H1 (cell line): ENCODE measurements around the gene MEN1. TPM values are rescaled to one million over a fixed set of nuclear protein-coding genes. Genes with fewer than 3 reads are reported as not detected.

Experiments used
- CTCF ChIA-PET: fragments of 300-600 bp; sonication (Branson Sonifier 250); formaldehyde crosslinking; loops from one replicate; lab custom pipeline; 2021; ENCODE audit not compliant: partially characterized antibody; lab: Charles Lee
- POLR2A ChIA-PET: fragments of 300-600 bp; sonication (Branson Sonifier 250); formaldehyde crosslinking; loops from one replicate; lab custom pipeline; 2021; ENCODE audit warnings: inconsistent platforms; ENCODE audit not compliant: partially characterized antibody; lab: Charles Lee
- DNase-seq, 2 experiments: peaks; one replicate each; pipeline versions ENCODE4 v3.0.0 to v3.0.0-alpha.2; 2010 to 2022; ENCODE audit warnings: low spot score in 2 of 2, low read depth in 1 of 2, mixed read lengths in 1 of 2
- FAIRE-seq: peaks from 2 replicates; lab custom pipeline; 2011; peaks lifted over from hg19 to GRCh38; lab: Jason Lieb, UNC
- H2AFZ ChIP-seq: 2 replicates; pipeline ENCODE4 v1.8.1; 2012; ENCODE audit warnings: low read length, inconsistent platforms
- H2AK5ac ChIP-seq: 2 replicates; pipeline ENCODE4 v1.6.1; 2013; ENCODE audit warnings: low read depth, low read length
- H2BK120ac ChIP-seq: replicated peaks from 2 replicates; pipeline ENCODE3; 2013; ENCODE audit warnings: low read depth, low read length, inconsistent platforms
- H2BK12ac ChIP-seq: 2 replicates; pipeline ENCODE4 v1.6.1; 2013; ENCODE audit warnings: low read depth, low read length
- H2BK15ac ChIP-seq: 2 replicates; pipeline ENCODE4 v1.6.1; 2013; ENCODE audit warnings: low read length
- H2BK20ac ChIP-seq: 2 replicates; pipeline ENCODE4 v1.6.1; 2013; ENCODE audit warnings: low read length
- H2BK5ac ChIP-seq: 2 replicates; pipeline ENCODE4 v1.6.1; 2013; ENCODE audit warnings: low read depth, low read length
- H3K14ac ChIP-seq: 2 replicates; pipeline ENCODE4 v1.6.1; 2013; ENCODE audit warnings: inconsistent platforms; ENCODE audit not compliant: insufficient read length
- H3K18ac ChIP-seq: 2 replicates; pipeline ENCODE4 v1.6.1; 2013; ENCODE audit warnings: low read length; ENCODE audit errors: extremely low read depth
- H3K23ac ChIP-seq: 2 replicates; pipeline ENCODE4 v1.6.1; 2013; ENCODE audit warnings: inconsistent platforms; ENCODE audit not compliant: insufficient read length
- H3K23me2 ChIP-seq: 2 replicates; pipeline ENCODE4 v1.6.1; 2013; ENCODE audit warnings: low read depth, low read length
- H3K27ac ChIP-seq: 2 replicates; pipeline ENCODE4 v1.6.1; 2011; ENCODE audit warnings: low read depth, low read length, inconsistent platforms
- H3K27me3 ChIP-seq, 4 experiments: replicated peaks in 1 of 4; 1 replicate in 1 of 4; 2 replicates in 3 of 4; pipeline versions ENCODE4 v1.6.1 to v1.8.1; 2011 to 2013; ENCODE audit warnings: low read length in 3 of 4, mild to moderate bottlenecking in 3 of 4, inconsistent platforms in 2 of 4, mixed read lengths in 2 of 4, moderate library complexity in 1 of 4; ENCODE audit not compliant: control insufficient read depth in 3 of 4, insufficient read depth in 3 of 4; ENCODE audit errors: extremely low read depth in 1 of 4
- H3K36me3 ChIP-seq, 4 experiments: 2 replicates each; pipeline versions ENCODE4 v1.6.1 to v1.8.1; 2011 to 2013; ENCODE audit warnings: mild to moderate bottlenecking in 4 of 4, low read length in 3 of 4, moderate library complexity in 2 of 4, control low read depth in 1 of 4, inconsistent platforms in 1 of 4; ENCODE audit not compliant: insufficient read depth in 4 of 4, control insufficient read depth in 2 of 4
- H3K4ac ChIP-seq: replicated peaks from 2 replicates; pipeline ENCODE3; 2013; ENCODE audit warnings: low read length, low read depth, mixed read lengths, inconsistent platforms; ENCODE audit not compliant: insufficient read length
- H3K4me1 ChIP-seq, 4 experiments: replicated peaks in 1 of 4; 1 replicate in 1 of 4; 2 replicates in 3 of 4; pipeline versions ENCODE4 v1.6.1 to v1.8.1; 2011 to 2013; ENCODE audit warnings: low read length in 3 of 4, inconsistent platforms in 2 of 4, mixed read lengths in 1 of 4; ENCODE audit not compliant: insufficient read depth in 4 of 4, control insufficient read depth in 3 of 4
- H3K4me2 ChIP-seq, 2 experiments: 2 replicates each; pipeline versions ENCODE4 v1.6.1 to v1.8.1; 2011 to 2013; ENCODE audit warnings: low read depth in 2 of 2, low read length in 2 of 2, control low read depth in 1 of 2, inconsistent platforms in 1 of 2, mild to moderate bottlenecking in 1 of 2; ENCODE audit not compliant: insufficient read depth in 1 of 2
- H3K4me3 ChIP-seq, 4 experiments: fragments of 200-600, 300-600 bp in 1 of 4; sonication (generic), shearing (Covaris generic), sonication (Bioruptor Twin) in 1 of 4; 2 replicates each; pipeline versions ENCODE4 v1.5.1 to v1.8.1; 2011 to 2016; ENCODE audit warnings: low read length in 4 of 4, low read depth in 3 of 4, control low read depth in 2 of 4, inconsistent platforms in 2 of 4, mild to moderate bottlenecking in 2 of 4, mixed read lengths in 1 of 4, moderate library complexity in 1 of 4; ENCODE audit not compliant: insufficient read depth in 2 of 4; ENCODE audit errors: extremely low read depth in 1 of 4
- H3K56ac ChIP-seq: replicated peaks from 2 replicates; pipeline ENCODE3; 2013; ENCODE audit warnings: low read depth, mild to moderate bottlenecking, mixed read lengths, low read length, inconsistent platforms; ENCODE audit not compliant: insufficient read length
- H3K79me1 ChIP-seq: 2 replicates; pipeline ENCODE4 v1.6.1; 2013; ENCODE audit warnings: low read depth, low read length, control low read depth
- H3K79me2 ChIP-seq, 2 experiments: 2 replicates each; pipeline versions ENCODE4 v1.6.1 to v1.8.1; 2012 to 2013; ENCODE audit warnings: low read length in 2 of 2, mild to moderate bottlenecking in 2 of 2, inconsistent platforms in 1 of 2; ENCODE audit not compliant: insufficient read depth in 2 of 2, control insufficient read depth in 1 of 2
- H3K9ac ChIP-seq, 4 experiments: replicated peaks in 1 of 4; 1 replicate in 1 of 4; 2 replicates in 3 of 4; pipeline versions ENCODE4 v1.6.1 to v1.8.1; 2011 to 2013; ENCODE audit warnings: low read depth in 3 of 4, low read length in 3 of 4, control low read depth in 2 of 4, mild to moderate bottlenecking in 2 of 4, moderate library complexity in 2 of 4, inconsistent platforms in 1 of 4; ENCODE audit errors: extremely low read depth in 1 of 4
- H3K9me3 ChIP-seq, 2 experiments: 2 replicates each; pipeline versions ENCODE4 v1.6.1 to v1.8.1; 2012 to 2013; ENCODE audit warnings: mild to moderate bottlenecking in 2 of 2, moderate library complexity in 2 of 2, control low read depth in 1 of 2, inconsistent platforms in 1 of 2, low read depth in 1 of 2, low read length in 1 of 2, mixed read lengths in 1 of 2; ENCODE audit not compliant: insufficient read depth in 2 of 2
- H4K20me1 ChIP-seq, 2 experiments: replicated peaks in 1 of 2; 2 replicates each; pipeline versions ENCODE3 to v1.8.1; 2011 to 2013; ENCODE audit warnings: inconsistent platforms in 2 of 2, low read length in 2 of 2, mild to moderate bottlenecking in 1 of 2; ENCODE audit not compliant: insufficient read depth in 2 of 2, control insufficient read depth in 1 of 2
- H4K5ac ChIP-seq: 2 replicates; pipeline ENCODE4 v1.6.1; 2013; ENCODE audit warnings: low read length, low read depth, mixed read lengths, inconsistent platforms; ENCODE audit not compliant: insufficient read length
- H4K8ac ChIP-seq: 2 replicates; pipeline ENCODE4 v1.8.0; 2013; ENCODE audit warnings: mild to moderate bottlenecking, moderate library complexity, low read length, inconsistent platforms; ENCODE audit not compliant: insufficient read depth; ENCODE audit errors: extremely low read depth
- H4K91ac ChIP-seq: replicated peaks from 2 replicates; pipeline ENCODE3; 2013; ENCODE audit warnings: low read length, mixed read lengths, inconsistent platforms; ENCODE audit not compliant: insufficient read length
- FOSL1 ChIP-seq: IDR thresholded peaks from 2 replicates; pipeline ENCODE4 v1.6.1; 2011; ENCODE audit warnings: mild to moderate bottlenecking, low read depth, low read length, moderate library complexity; ENCODE audit not compliant: insufficient read depth
- GABPA ChIP-seq: IDR thresholded peaks from 2 replicates; pipeline ENCODE4 v1.6.1; 2011; ENCODE audit warnings: mild to moderate bottlenecking, low read length, moderate library complexity, borderline replicate concordance; ENCODE audit not compliant: insufficient read depth
- JUND ChIP-seq: IDR thresholded peaks from 2 replicates; pipeline ENCODE4 v1.6.1; 2011; ENCODE audit warnings: mild to moderate bottlenecking, improper control_type of control experiment, low read length
- NANOG ChIP-seq: IDR thresholded peaks from 2 replicates; pipeline ENCODE4 v1.6.1; 2011; ENCODE audit warnings: low read length, low read depth, mild to moderate bottlenecking, inconsistent platforms; ENCODE audit not compliant: insufficient read depth, poor library complexity, severe bottlenecking
- POLR2A ChIP-seq, 2 experiments: IDR thresholded peaks; 1 replicate in 1 of 2; 2 replicates in 1 of 2; pipeline ENCODE4 v1.6.1; 2011; ENCODE audit warnings: low read depth in 2 of 2, low read length in 2 of 2, mild to moderate bottlenecking in 2 of 2; ENCODE audit errors: control extremely low read depth in 1 of 2
- SP4 ChIP-seq: IDR thresholded peaks from 2 replicates; pipeline ENCODE4 v1.6.1; 2012; ENCODE audit warnings: low read length, inconsistent platforms
- TBP ChIP-seq: IDR thresholded peaks from 2 replicates; pipeline ENCODE4 v1.6.1; 2011; ENCODE audit warnings: low read depth, low read length, improper control_type of control experiment
- WGBS, 2 experiments: shearing (Covaris generic) in 1 of 2; methylation state at CpG; one replicate each; pipeline versions ENCODE4 v1.1.6 to v1.1.7; 2013 to 2015; ENCODE audit warnings: low lambda C conversion rate in 2 of 2, mixed read lengths in 2 of 2, inconsistent platforms in 1 of 2, low coverage in 1 of 2, missing lambda C conversion rate in 1 of 2; ENCODE audit not compliant: insufficient replicate concordance in 2 of 2, insufficient coverage in 1 of 2, insufficient read length in 1 of 2; ENCODE audit errors: extremely low coverage in 1 of 2, missing lambda C conversion rate in 1 of 2; 5-methylcytosine and 5-hydroxymethylcytosine counted together
- polyA plus RNA-seq, 7 experiments: library from polyadenylated mRNA; depleted of rRNA in 3 of 7; stranded (reverse) in 5 of 7; unstranded in 2 of 7; fragments of >200 nt in 5 of 7; fragments of 200-250 nt in 2 of 7; gene quantifications; 1 replicate in 5 of 7; 2 replicates in 1 of 7; 4 replicates in 1 of 7; pipeline versions ENCODE4 v1.2.1 to v1.2.3, GENCODE V29; 2011 to 2013; ENCODE audit warnings: missing spikeins in 2 of 7, mixed read lengths in 2 of 7
- total RNA-seq: library from RNA; stranded (reverse); fragmentation: NEBNext Ultra II Directional; extraction: Animal tissue kit (Norgen Biotek cat#: 25700); gene quantifications from 2 replicates; pipeline ENCODE4 v1.2.1, GENCODE V29; 2021

The MEN1 gene
- total and polyA plus RNA-seq, 2 of the 8 experiments (the other 6 are each of a cell fraction or from before 2014, with no cell fraction given): 47.2 to 56.3 TPM

DNA sequence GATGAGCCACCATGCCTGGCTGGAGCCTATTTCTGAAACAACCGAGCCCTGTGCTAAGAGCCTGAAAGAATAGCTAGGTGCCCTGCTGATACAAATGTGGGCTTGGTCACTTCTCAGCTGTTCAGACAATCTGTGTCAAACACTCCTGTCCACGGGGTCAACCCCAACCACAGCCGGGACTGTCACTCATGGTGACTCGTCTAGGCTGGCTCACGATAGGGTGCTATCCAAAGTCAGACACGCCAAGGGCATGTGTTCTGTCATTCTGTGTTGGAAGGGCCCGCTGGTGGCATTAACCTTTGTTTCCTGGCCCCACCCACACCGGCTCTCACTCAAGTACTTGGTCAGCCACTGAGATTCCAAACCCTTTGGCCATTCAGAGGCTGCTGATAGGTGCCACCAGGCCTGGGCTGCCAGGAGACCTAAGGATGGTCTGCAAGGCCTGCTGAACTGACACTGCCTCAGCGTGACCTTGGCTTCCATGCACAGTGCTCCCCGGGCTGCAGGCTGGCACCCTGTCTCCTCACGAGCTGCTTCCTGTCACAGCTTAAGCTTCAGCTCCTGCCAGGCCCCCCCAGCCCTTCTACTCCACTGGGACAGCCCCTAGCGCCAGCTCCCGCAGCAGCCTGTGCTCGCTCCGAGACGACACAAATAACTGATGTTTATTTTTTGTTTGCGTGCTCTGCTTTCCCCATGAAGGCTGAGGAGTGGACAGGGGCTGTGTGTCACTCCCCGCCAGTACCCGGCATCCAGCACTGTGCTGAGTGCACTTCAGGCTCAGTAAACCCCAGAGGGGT lies 48.3 kb upstream of the MEN1 start:
- Histone ChIP-seq H3K23ac (no peak overlapping the region), H3K56ac (no peak overlapping the region), H3K9me3 (no peaks in the 10 kb centered on the region), H4K91ac (no peak overlapping the region), H3K4me3 (no peak overlapping the region), H4K5ac (no peak overlapping the region), H2BK20ac (no peak overlapping the region), H2BK12ac (no peak overlapping the region), H3K18ac (no peak overlapping the region), H3K4me1 (peaks cover 0 to 14% (median 8%) of the 10 kb centered on the region in 4 experiments; a peak in 6 of 7 replicates), H2BK5ac (no peak overlapping the region; the same call in 1 of the 2 replicates), H3K14ac (no peak overlapping the region), H3K9ac (no peak overlapping the region), H3K79me2 (peaks cover 0 to 5% of the 10 kb centered on the region in 2 experiments; a peak in 1 of 4 replicates), H4K20me1 (peaks cover 0 to 3% of the 10 kb centered on the region in 2 experiments), H3K4me2 (no peak overlapping the region), H3K27me3 (no peaks in the 10 kb centered on the region), H3K36me3 (peaks cover 0 to 5% (median 0%) of the 10 kb centered on the region in 4 experiments; a peak in 3 of 8 replicates), H3K27ac (no peak overlapping the region), H2BK120ac (no peak overlapping the region), H2BK15ac (no peak overlapping the region), H2AFZ (no peak overlapping the region), H3K23me2 (no peaks in the 10 kb centered on the region), H2AK5ac (no peak overlapping the region), H3K79me1 (peaks cover 4% of the 10 kb centered on the region), H4K8ac (no peak overlapping the region; the same call in 1 of the 2 replicates), H3K4ac (no peak overlapping the region)
- FAIRE-seq: no peak
- no peak for DNase-seq
- POLR2A ChIA-PET: interaction anchor here (25.7 kb wide), 1 partner anchor 26 kb away, joined by 408 read pairs; the partner anchor contains the start of gene EHD1
- WGBS, 2 experiments: 91% methylated on average over 19 of the region's 19 CpGs; no CpG with 5 or more reads in 1 of the 2 experiments
- TF ChIP-seq GABPA (no peak), POLR2A (IDR thresholded peaks at IDR 0.05; ENCODE audit: control extremely low read depth in 1 of 2, low read depth in 2 of 2, low read length in 2 of 2) (no peak), TBP (no peak), SP4 (no peak), FOSL1 (no peak), NANOG (no peak), JUND (no peak)
- CTCF ChIA-PET: interaction anchor here (0.6 to 32.3 kb wide), 5 partner anchors 8 to 43 kb away, joined by 3 to 1058 read pairs (median 16); partner anchors contain the start of gene EHD1
